Mononuclear cell (primary cell): ENCODE measurements around the gene NDUFA9. TPM values are rescaled to one million over a fixed set of nuclear protein-coding genes. Genes with fewer than 3 reads are reported as not detected.

Experiments used
- H3K27me3 ChIP-seq: 2 replicates; pipeline ENCODE4 v1.6.0; 2011; ENCODE audit warnings: low read length, control low read depth; ENCODE audit not compliant: insufficient read depth
- H3K4me1 ChIP-seq: 2 replicates; pipeline ENCODE4 v1.5.1; 2011; ENCODE audit warnings: mild to moderate bottlenecking, low read length, control low read depth; ENCODE audit not compliant: insufficient read depth
- H3K4me3 ChIP-seq: 2 replicates; pipeline ENCODE4 v1.5.1; 2011; ENCODE audit warnings: mild to moderate bottlenecking, low read length, moderate library complexity
- H3K9me3 ChIP-seq: 2 replicates; pipeline ENCODE4 v1.5.1; 2011; ENCODE audit warnings: low read depth, mild to moderate bottlenecking, control low read depth, low read length
- total RNA-seq: library from RNA; depleted of rRNA; stranded (reverse); fragments of >200 nt; gene quantifications from one replicate; pipeline ENCODE4 v1.2.3, GENCODE V29; 2012

The NDUFA9 gene
- total RNA-seq, 1 donor = 58.1 TPM

DNA sequence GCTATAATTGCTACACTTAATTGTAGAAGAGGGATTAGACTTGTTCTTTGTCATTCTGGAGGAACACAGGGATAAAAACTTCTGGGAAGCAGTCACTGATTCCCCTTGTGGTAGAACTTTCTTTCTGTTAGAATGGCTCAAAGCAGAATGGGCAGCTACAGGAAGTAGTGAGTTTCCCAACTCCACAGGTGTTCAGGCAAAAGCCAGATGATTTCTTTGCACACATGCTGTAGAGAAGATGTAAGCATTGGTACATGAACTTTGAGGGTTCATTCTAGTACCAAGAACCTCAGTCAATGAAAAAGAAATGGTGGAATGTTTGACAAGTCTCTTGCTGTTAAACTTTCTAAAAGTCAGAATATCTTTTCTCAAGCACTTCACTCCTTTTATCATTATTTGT lies 4.3 kb downstream of the NDUFA9 start:
- peaks cover 15% of the 10 kb centered on the region for H3K4me1 ChIP-seq
- H3K27me3 ChIP-seq = no peaks in the 10 kb centered on the region
- no peaks in the 10 kb centered on the region for H3K9me3 ChIP-seq
- H3K4me3 ChIP-seq = no peak overlapping the region

- Histone ChIP-seq H3K4me3 (no peak overlapping the region), H3K4me1 (peaks cover 12% of the 10 kb centered on the region), H3K27me3 (no peaks in the 10 kb centered on the region), H3K9me3 (no peaks in the 10 kb centered on the region)
Observed at GRCh38 chr12:4653691-4654090, 4.8 kb downstream of the NDUFA9 start.

GRCh38 chr12:4663971-4664505 lies 15.1 kb downstream of the NDUFA9 start:
- Histone ChIP-seq H3K9me3 (no peaks in the 10 kb centered on the region), H3K4me1 (no peaks in the 10 kb centered on the region), H3K27me3 (no peaks in the 10 kb centered on the region), H3K4me3 (no peak overlapping the region)

DNA sequence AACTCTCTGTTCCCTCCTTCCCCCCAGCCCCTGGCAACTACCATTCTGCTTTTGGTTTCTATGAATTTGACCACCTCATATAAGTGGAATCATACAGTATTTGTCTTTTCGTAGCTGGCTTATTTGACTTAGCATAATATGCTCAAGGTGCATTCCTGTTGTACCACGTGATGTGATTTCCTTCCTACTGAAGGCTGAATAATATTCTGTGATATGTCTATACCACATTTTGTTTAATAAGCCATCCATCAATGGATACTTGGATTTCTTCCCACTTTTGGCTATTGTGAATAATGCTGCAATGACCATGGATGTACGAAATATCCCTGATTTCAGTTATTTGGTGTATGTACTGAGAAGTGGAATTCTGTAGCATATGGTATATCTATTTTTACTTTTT lies 16.3 kb downstream of the NDUFA9 start:
- no peaks in the 10 kb centered on the region for H3K4me1 ChIP-seq
- no peaks in the 10 kb centered on the region for H3K9me3 ChIP-seq
- no peaks in the 10 kb centered on the region for H3K27me3 ChIP-seq
- H3K4me3 ChIP-seq = no peak overlapping the region

DNA sequence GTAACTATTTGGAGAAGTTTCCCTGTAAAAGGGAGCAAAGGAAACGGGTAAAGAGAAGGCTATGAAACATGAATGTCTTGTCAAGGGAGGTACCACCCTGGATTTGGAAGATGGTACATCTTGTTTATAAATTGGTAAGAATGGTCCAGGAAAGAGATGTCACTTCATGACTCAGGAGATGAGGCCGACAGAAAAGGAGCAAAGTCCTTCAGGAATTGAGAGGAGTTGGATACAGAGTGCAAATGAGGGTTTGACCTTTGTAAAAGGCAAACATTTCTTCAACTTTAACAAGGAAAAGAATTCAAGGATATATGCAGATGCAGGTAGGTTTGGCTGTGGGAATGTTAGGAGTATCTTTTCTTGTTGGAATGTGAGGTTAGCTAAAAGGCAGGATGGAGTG lies 30.8 kb downstream of the NDUFA9 start:
- H3K4me1 ChIP-seq = no peaks in the 10 kb centered on the region
- no peaks in the 10 kb centered on the region for H3K9me3 ChIP-seq
- no peaks in the 10 kb centered on the region for H3K27me3 ChIP-seq
- no peak overlapping the region for H3K4me3 ChIP-seq

DNA sequence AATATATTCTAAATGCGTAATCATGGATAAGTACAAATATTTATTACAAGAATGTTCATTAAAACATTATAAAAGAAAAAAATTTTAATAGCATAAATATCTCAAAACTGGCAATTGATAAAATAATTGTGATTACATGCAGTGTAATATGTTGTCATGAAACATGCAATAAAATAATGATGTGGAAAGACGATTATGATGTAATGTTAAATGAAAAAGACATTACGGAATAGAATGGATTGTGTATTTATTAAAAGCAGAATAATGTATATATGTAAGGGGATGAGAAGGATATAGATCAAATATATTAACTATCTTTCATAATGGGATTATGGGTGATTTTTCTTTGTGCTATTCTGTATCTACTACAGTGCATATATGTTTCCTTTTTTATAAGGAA lies 32.8 kb downstream of the NDUFA9 start:
- H3K27me3 ChIP-seq = no peaks in the 10 kb centered on the region
- H3K9me3 ChIP-seq = no peaks in the 10 kb centered on the region
- no peak overlapping the region for H3K4me3 ChIP-seq
- H3K4me1 ChIP-seq = no peaks in the 10 kb centered on the region

DNA sequence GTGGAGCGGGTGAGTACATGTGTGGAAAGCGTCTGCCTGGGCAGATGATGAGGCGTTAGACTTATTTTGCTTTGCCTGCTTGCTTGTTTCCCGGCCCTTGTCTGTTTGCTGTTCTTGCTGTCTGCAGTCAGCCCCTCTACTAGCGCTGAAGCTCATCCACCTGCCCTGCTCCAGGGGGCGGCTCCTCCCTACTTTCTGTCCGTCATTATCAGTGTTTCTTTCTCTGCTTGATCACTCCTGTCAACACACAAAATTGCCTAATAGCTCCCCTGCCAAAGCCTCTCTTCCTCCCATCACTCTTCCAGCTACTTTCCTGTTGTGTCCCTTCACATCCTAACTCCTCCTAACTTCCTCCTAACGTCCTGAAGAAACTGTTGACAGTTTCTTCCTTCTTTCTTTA lies 36.4 kb downstream of the NDUFA9 start:
- Histone ChIP-seq H3K27me3 (no peaks in the 10 kb centered on the region), H3K9me3 (no peaks in the 10 kb centered on the region), H3K4me3 (no peak overlapping the region), H3K4me1 (no peaks in the 10 kb centered on the region)

DNA sequence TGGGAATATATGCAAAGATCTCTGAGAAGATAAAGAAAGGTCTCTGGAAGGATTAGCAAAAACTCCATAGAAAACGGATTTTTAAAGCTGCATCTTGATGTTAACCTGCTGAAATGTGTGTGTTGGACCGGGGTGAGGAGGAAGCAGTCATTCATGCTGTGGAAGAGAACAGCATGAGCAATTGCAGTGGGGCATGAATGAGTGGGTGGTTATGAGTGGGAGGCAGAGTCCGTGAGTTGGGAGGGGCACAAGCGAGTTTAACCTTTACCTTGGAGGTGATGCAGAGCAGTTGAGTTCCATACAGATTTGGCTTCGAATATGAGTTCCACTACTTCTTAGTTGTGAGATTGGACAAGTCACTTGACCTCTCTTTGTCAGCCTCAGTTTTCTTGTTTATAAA lies 41.8 kb downstream of the NDUFA9 start:
- H3K4me3 ChIP-seq = no peak overlapping the region
- H3K4me1 ChIP-seq = no peaks in the 10 kb centered on the region
- H3K9me3 ChIP-seq = no peaks in the 10 kb centered on the region
- H3K27me3 ChIP-seq = no peaks in the 10 kb centered on the region

Other genes starting within 250 kb of the NDUFA9 start
- not detected for gene FGF6, start 203.3 kb upstream of the NDUFA9 start, total RNA-seq
- 1.0 TPM for gene RAD51AP1, start 110.2 kb upstream of the NDUFA9 start, total RNA-seq
- 8.8 TPM for gene DYRK4, start 86.9 kb upstream of the NDUFA9 start, total RNA-seq
- 1.4 TPM for gene AKAP3, start 63 bp upstream of the NDUFA9 start, total RNA-seq
- gene GALNT8, start 71.3 kb downstream of the NDUFA9 start, total RNA-seq = 0.42 TPM